ENCODE measurements around the gene AOX1.
"Not testable (repeated sequence)": the region's sequence is repeated elsewhere in the genome, so short reads cannot be mapped to it uniquely, and the experiment has no call there.

AOX1 gene

DNA sequence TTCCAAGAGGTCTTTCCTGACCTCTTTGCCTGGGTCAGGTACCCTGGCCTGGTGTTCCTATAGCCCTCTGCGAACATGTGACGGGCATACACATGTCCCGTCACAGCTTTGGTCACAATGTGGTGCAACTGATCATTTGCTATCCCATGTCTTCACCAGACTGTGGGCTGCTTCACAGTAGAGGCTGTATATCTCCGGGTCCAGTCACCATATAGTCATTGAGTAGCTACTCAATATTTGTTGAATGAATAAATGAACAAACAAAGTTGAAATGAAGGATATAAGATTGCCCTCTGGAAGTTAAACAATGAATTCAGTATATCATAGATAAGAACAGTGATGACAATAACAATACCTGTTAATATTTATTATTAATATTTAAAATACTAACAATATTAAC is 16.8 kb downstream of the AOX1 start:
- DNase-seq: no peak

DNA sequence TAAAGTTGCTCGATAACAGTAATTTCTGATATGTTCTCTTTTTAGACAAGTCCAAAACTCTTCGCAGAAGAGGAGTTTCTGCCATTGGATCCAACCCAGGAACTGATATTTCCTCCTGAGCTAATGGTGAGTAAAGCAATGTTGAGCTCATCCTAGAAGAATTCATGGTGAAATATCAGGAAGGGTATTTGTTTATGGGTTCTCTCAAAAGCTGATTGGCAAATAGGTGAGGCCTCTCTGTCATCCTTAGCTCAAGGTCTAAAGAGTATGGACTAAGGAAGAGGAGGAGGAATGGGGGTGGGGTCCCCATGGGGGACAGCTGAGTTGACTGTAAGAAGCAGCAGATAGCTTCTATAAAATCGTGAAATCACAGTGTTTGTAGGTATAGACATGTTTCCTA is 18.2 kb downstream of the AOX1 start:
- no peak for DNase-seq

DNA sequence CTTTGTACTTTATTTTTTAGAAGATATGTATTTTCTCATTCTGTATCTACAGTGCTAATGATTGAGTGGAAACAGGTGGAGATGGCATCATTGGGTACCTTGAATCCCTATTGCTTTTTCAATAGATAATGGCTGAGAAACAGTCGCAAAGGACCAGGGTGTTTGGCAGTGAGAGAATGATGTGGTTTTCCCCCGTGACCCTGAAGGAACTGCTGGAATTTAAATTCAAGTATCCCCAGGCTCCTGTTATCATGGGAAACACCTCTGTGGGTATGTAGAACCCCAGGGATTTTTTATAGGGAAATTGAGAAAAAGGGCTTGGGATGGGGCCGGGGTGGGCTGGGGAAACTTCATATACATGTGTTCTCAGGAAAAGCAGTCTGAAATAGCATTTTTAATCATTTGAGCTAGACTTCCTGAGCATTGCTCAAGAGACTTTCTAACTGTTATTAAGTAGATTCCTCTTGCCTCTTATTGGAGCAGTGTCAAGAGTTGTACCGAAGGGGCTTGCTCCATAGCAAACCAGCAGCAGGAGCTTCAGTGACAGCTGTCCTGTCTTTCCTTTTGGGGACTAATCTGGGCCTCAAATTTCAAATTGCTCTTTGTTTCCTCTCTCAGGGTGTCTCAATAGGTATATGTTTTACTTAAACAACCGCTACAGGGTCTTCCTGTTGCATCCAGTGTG is 18.9 kb downstream of the AOX1 start:
- DNase-seq: no peak

DNA sequence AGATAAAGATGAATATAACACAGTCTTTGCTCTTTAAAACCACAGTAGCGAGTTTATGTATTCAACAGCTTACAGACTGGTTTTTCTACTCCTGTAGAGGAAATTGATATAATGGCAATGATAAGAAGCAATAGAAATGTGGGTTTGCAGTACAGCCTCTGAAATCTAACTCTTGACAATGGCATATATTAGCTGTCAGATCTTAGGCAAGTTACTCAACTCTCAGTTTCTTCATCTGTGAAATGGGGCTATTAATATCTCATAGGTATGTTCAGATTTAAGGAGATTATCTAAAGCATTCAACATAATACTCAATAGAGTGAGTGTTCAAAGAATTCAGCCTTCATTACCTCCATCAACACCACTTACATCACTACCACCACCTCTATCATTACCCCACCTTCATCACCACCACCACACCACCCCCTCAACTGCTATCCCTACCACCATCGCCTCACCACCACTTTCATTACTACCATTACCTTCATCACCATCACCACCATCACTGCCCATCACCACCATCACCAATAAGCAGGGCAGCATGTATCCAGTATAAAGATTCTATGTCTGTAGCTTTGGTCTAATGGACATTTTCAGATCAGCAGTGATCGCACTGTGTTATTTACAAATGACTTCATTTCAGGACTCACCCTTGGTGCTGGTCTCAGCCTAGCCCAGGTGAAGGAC is 22.7 kb downstream of the AOX1 start:
- DNase-seq: no peak

DNA sequence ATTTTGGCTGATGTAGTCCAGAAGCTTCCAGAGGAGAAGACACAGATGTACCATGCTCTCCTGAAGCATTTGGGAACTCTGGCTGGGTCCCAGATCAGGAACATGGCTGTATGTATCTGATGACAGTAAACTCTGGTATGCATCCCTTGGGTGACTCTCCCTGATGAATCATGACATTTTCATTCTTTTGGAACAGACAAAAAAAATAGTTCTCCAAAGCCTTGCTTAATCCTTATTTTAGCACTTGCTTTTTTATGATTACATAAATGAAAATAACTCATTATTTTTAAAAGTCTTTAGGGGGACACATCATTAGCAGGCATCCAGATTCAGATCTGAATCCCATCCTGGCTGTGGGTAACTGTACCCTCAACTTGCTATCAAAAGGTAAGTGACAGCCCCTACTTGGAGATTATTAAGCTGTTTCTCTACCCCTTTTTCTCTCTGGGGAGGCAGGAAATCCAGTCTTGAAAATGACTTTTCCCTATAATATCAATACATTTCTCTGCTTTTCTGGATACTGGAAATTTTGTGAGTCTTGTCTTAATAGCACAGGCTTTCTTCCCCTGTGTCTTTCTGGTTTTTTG is 23.3 kb downstream of the AOX1 start:
- no peak for DNase-seq

DNA sequence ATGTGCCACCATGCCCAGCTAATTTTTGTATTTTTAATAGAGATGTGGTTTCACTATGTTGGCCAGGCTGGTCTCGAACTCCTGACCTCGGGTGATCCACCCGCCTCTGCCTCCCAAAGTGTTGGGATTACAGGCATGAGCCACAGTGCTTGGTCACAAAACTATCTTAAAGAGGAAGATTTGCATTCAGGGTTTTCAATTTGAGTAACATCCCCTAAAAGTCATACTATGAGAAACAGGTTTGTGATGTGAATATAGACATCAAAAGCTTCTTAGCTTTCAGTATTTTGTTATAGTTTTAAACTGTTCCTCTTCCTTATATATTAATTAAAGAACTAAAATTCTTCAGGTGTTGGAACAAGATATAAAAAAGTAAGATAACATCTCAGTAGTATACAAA is 24.4 kb downstream of the AOX1 start:
- not testable (repeated sequence) for DNase-seq

DNA sequence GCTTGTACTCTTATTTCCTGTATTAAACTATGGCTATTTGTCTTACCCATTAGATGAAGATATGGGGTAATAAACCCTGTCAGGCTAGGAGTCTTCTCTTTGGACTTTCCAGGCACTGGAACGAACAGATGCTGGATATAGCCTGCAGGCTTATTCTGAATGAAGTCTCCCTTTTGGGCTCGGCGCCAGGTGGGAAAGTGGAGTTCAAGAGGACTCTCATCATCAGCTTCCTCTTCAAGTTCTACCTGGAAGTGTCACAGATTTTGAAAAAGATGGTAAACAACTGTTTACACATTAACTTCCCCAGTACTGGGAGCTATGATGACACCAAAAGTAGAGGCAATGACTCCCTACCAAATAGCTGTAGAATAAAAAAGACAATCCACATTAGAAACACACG is 27.9 kb downstream of the AOX1 start:
- DNase-seq: no peak

DNA sequence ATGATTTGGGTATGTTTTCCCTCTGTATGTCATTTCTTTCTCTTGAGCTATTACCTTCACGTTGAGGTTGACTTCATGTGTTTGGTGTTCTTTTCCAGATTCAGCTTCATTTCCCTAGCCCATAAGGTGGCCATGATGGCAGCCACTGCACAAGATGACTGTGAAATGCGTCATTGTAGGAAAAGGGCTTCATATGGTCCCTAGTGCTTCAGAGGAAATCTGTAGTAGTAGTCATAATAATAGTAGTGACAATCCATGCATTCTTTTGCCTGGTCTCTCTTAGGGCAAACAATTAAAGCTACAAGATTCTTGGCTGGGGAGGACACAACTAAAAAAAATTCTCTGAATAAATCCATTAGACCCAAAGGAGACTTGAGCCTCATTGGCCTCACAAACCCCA is 28.4 kb downstream of the AOX1 start:
- no peak for DNase-seq

DNA sequence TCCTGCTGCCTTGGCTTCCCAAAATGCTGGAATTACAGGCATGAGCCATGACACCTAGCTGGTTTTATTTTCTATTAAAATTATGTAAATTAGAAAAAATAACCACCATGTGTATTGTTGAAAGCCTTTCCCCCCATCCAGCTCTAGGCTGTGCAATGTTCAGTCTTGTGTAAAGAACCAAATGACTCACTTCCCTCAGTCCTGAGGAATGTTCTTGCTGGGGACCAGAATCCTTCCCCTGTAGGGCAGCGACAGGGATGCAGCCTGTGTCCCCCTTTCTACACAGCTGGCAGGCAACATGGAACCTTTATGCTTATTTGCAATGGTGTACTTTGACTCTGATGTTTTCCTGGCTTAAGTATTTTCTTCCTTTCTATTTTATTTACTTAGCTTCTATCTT is 29.4 kb downstream of the AOX1 start:
- DNase-seq: no peak

DNA sequence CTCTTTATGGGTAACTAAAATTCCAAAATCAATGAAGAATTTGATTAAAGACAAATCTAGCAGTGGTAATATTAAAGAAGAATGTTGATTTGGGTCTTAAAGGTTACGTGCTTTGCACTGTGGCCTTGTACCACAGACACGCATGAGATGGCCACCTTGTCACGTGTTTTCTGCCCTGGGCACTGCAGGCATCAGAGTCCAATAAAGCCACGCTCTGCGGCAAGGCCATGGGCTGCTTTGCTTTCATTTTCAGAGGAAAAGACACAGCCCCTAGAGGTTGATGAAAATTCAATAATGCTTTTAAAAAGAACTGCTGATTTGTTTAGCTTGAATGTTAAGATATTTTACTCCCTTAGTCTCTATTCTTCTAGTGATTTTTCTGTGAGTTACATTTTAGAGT is 30.4 kb downstream of the AOX1 start:
- no peak for DNase-seq

DNA sequence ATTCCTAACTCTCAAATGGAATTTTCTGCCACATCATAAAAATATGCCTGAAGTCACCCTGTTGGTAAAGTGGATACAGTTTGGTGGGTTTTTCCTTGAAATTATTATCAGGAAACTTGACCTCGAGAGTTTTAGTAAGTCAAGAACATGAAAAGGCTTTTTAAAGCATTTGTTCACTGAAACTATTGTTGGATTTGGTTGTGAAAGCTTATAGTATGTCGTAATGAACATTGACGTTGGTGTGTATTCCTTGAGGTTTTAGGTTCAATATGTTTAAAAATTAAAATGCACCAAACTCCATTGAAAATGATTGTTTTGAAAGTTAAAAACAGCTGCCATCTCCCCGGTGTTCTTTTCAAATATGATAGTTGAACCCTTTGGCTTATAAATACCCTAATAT is 30.8 kb downstream of the AOX1 start:
- no peak for DNase-seq

DNA sequence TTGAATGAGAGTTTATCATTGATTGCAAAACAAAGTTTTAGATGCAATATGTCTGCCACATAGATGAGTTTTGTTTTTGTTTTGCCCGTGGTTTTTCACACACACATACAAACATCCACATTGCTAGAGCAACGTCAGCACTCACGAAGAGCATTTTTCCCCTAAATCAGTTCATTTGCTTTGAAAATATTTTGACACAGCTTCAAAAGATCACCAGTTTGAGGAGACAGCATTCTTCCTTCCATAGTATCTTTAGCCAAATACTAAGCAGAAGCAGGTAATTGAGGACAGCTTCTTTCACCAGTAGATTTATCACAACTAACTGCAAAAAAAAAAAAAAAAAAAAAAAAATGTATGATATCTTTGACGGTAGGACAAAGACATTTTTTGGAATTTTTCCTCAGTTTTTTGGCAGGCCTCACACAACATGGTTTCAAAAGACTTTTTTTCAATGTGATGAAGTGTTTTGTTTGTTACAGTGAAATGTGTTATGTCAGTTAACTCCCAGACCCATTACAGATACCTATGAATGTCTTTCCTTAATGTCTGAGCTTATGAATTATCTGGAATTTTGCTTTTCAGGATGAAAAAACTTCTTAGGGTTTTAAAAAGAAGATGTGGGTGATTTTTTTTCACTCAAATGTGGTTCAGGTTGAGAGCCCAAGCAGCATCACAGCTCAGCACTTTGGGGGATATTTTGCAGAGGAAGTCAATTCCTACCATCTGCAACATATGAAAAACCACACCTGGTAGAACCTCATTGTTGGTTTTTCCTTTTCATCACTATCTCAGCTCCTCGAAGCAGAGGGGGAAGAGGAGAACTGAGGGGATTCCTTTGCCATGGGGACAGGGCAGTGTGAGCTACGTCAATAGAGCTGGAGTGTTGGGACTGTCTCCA is 31.6 kb downstream of the AOX1 start:
- DNase-seq: no peak

DNA sequence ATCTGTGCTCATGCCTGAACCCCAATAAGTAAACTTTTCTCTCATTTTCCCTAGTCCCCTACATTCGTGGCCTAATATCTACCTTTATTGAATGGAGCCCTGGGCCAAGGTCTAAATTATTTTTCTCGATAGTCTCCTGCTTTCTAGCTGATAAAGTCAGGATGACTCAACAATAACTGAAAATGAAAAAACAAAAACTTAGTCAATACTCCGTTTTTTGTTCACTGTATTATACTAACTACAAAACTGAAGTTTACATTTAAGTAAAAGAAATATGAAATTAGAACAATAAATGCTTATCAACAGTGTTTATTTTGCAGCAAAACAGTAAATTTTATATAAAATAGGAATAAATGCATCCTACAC is 32.2 kb downstream of the AOX1 start:
- DNase-seq: no peak

DNA sequence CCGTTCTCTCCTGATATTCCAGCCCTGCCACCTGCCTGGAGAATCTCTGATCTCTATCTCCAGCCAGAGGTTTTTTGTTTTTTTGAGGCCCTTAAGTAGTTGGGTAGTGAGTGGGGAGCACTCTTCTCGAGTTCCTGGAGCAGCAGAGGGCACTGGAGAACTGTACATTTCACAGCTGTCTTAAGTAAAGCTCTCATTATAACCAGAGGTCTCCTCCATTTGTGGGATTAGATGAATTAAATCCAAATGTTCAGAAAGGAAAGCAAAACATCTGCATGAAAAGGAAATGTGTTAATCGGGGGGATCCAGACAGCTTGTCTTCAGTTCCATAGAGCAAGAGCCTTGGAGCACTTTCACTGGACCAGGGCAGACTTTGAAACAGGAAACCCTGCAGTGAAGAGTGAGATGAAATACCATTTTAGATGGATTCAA is 32.8 kb downstream of the AOX1 start:
- no peak for DNase-seq

DNA sequence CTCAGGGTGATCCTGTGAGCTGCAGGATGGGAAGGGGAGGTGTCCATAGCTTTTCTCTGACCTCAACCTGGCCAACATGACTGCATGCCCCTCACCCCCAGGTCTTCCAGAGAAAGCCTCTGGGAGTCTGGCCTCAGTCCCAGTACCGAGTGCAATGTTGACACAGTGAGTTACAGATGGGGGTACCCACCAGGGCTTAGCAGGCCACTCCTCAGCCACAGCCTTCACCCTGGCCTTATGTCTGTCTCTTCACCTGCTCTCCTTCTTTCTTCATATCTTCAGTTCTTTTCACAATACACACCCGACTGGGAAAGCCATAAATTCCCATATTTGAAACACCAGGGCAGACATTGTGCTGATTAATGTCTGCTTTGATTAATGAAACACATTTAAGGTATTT is 33.5 kb downstream of the AOX1 start:
- DNase-seq: no peak

DNA sequence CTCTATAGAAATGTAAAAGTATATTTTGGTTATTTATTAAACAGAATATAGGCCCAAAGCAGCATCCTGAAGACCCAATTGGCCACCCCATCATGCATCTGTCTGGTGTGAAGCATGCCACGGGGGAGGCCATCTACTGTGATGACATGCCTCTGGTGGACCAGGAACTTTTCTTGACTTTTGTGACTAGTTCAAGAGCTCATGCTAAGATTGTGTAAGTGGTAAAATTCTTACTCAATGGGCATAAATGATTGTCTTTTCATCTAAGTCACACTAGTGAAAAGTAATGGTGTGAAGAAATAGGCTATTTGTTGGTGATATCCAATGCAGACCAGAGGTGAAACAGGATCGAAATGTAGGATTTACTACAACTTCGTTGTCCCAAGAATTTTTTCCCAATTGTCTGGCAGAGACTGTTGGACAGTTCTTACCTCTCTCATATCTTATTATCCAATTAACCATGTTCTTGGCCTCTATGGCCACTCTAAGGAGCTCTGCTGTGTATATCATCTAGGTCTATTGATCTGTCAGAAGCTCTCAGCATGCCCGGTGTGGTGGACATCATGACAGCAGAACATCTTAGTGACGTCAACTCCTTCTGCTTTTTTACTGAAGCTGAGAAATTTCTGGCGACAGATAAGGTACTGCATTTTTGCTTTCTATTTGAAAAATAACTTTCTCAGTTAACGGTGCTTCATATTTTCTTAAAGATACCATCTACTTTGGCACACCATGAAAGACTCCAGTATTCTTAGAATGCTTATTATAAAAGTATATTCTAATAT is 35.0 kb downstream of the AOX1 start:
- DNase-seq: no peak

DNA sequence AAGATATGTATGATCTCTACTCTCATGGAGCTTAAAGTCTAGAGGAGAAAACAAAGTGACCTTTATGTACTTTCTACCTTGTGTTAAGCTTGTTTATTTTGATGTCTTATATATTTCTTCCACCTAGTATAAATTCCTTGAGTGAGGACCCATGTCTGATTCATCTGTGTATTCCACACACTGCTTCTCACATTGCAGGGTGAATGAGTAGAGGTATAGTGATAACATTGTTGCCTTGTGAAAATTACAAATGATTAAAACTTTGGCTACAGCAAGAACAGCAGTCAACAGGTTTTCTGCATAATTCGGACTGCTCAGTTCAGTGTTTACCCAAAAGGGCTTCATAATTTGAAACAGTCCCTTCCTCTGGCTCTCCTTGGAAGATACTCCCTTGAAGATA is 36.3 kb downstream of the AOX1 start:
- DNase-seq: no peak

DNA sequence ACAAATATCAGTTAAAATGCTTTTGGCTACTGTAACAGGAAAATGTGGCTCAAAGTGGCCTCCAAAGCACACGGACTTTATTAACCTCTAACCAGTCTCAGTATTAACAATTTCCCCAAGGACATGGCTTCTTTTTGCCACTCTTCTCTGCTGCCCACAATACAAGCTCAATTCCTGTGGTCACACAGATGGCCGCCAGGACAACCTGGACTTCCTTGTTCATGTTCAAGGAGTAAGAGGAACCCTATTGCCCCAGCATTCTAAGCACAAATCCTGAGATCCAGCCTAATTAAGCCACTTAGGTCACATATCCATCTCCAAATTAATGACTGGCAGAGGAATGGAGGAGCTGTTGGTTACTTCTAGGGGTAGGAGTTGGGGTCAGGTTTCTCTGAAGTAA is 38.2 kb downstream of the AOX1 start:
- DNase-seq: no peak

DNA sequence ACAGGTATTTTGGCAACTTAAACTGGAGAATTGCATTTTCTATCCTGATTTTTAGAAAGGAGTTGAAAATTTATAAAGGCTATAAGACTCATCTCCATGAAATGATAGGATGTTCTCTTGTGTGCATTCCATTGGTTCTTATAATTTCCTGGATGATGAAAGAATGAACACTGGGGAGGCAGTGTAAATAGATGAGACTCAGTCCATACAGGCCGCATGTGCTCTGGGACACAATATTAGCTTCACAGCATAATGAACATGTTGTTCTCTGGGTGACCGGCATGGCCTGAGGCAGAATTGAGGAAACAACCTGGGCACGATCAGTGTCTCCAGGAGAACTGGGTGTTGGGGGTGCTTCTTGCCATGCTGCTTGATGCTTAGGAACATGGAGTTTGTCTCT is 38.8 kb downstream of the AOX1 start:
- no peak for DNase-seq

DNA sequence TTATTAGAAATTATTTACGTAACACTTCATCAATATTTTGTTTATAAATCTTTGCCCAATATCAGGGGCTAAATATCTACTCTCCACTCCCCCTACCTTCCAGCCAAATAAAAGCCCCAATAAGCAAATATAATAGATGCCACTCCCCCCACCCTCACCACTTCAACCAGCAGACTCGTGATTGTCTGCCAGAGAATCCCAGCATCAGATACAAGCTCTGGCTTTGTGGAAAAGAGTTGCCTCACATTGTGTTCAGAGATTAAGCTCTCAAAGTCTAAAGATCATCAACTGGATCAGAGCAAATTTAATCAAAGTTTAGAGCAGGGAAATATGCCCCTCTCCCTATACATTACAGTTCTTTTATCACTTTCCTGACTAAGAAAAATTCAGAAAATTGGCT is 39.5 kb downstream of the AOX1 start:
- no peak for DNase-seq

DNA sequence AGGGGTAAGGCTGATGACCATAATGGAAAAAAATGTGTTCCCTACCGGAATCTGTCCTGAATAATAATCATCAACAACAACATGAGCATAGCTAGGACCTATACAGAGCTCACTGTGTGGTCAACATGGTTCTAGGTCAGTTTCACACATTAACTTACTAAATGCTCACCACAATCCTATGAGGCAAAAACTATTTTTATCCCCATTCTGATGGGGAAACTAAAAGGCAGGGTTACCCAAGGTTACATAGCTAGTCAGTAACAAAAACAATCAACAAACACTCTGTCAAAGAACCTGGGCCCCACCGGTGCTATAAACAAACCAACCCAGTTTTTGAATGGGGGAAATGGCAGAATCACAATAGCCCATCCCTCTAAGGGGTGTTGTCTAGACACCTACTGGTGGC is 40.1 kb downstream of the AOX1 start:
- no peak for DNase-seq

DNA sequence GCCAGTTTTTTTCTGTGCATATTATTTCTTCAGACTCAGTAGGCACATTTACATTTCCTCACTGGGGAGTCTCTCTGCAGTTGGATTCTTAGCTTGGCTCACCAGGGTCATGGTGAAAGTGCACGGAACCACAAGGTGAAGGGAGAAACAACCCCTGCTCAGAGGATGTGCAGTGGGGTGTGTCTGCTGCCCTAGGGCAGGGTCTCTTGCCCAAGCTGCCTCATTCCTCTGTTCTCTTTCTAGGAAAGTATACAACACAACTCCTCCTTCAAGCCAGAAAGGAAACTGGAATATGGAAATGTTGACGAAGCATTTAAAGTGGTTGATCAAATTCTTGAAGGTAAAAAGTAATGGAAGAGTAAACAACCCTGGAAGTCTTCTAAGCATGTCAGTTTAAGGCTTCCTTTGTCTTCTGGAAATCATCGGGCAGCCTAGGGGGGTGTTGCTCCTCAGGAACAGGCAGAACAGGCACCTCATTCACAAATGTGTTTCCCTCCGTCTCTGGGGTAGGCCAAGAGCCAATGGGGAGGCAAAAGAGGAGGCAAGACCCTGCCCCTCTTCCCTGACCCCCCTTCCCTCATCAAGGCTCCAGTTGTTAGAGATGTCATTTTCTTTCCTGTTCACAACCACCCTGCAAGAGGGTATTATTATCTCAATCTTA is 41.4 kb downstream of the AOX1 start:
- DNase-seq: no peak

Data from right kidney (tissue), 1 donor.